DND-41 (cell line): Measurements from ENCODE around the gene SLC6A4.

Experiments
- CTCF ChIP-seq: IDR thresholded peaks from 2 replicates; pipeline ENCODE4 v1.5.1; 2012; ENCODE audit warnings: borderline replicate concordance, low read length, moderate library complexity, mild to moderate bottlenecking; ENCODE audit not compliant: poor library complexity, severe bottlenecking; ENCODE audit errors: extremely low read depth
- EZH2 ChIP-seq: IDR thresholded peaks from 3 replicates; pipeline ENCODE4 v1.6.1; 2012; ENCODE audit warnings: borderline replicate concordance, low read depth, mild to moderate bottlenecking, moderate library complexity, low read length, inconsistent platforms; ENCODE audit not compliant: severe bottlenecking

GRCh38 chr17:30210901-30211300, 24.6 kb downstream of the SLC6A4 start:
- no peak for TF ChIP-seq CTCF
- TF ChIP-seq EZH2 = no peak
